ENCODE data around the gene BACH1. TPM values are rescaled to one million over a fixed set of nuclear protein-coding genes. Genes with fewer than 3 reads are reported as not detected.

BACH1 gene
- total and polyA plus RNA-seq, 2 of the 8 experiments (the other 6 are each of a cell fraction or from before 2014, with no cell fraction given): 6.9 to 50.7 TPM

DNA sequence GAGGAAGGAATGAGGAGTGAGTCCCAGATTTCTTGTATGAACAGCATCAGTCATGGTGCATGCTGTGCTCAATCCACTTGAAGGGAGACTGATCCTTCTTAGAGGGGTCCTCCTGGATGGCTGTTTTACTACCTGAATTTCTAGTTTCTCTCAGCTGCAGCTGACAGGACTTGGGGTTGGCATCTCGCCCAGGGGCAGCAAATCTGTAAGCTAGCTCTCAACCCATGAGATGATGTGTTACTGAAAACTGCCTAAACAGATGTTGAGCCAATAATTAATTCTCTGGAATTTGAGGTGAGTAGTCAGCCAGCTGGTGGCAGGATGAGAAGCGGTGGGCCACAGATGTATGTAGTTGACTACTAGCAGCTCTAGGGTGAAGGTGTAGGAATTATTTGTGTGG lies 19.6 kb downstream of the BACH1 start (continued):
- TF ChIP-seq, protein P1, sequence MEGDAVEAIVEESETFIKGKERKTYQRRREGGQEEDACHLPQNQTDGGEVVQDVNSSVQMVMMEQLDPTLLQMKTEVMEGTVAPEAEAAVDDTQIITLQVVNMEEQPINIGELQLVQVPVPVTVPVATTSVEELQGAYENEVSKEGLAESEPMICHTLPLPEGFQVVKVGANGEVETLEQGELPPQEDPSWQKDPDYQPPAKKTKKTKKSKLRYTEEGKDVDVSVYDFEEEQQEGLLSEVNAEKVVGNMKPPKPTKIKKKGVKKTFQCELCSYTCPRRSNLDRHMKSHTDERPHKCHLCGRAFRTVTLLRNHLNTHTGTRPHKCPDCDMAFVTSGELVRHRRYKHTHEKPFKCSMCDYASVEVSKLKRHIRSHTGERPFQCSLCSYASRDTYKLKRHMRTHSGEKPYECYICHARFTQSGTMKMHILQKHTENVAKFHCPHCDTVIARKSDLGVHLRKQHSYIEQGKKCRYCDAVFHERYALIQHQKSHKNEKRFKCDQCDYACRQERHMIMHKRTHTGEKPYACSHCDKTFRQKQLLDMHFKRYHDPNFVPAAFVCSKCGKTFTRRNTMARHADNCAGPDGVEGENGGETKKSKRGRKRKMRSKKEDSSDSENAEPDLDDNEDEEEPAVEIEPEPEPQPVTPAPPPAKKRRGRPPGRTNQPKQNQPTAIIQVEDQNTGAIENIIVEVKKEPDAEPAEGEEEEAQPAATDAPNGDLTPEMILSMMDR (IDR thresholded peaks at IDR 0.05; ENCODE audit: control extremely low read depth in 1 of 3, insufficient read depth in 1 of 3, low read depth in 1 of 3, low read length in 3 of 3): no peak
- no peak for TF ChIP-seq SIX5 (IDR thresholded peaks at IDR 0.05; ENCODE audit: low read depth, low read length)
- TF ChIP-seq FOSL1 (IDR thresholded peaks at IDR 0.05; ENCODE audit: insufficient read depth, low read depth, low read length): no peak
- TF ChIP-seq MAX (IDR thresholded peaks at IDR 0.05): no peak
- TF ChIP-seq GABPA (IDR thresholded peaks at IDR 0.05; ENCODE audit: borderline replicate concordance, insufficient read depth, low read length): no peak
- no peak for TF ChIP-seq POU5F1 (IDR thresholded peaks at IDR 0.05; ENCODE audit: low read depth, low read length)

Data from H1 (cell line).